ENCODE results near the gene SLC7A9.

DNA sequence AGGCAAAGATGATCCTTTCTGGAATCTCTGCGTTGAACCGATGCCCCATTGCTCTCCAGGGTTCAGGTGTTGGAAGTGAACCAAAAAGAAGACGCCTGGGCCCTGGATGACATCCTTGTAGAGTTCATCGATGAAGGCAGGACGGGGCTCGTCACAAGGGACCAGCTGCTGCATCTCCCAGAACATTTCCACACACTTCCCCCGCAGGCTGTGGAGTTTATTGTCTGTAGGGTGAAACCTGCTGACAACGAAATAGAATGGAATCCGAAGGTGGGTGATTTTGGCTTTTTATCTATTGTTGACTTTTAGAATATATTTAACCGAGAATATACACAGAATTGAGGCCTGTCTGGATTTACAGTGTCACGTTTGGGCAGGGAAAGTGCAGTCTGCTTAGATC, 58.4 kb downstream of the SLC7A9 start:
- TF ChIP-seq, protein P1, sequence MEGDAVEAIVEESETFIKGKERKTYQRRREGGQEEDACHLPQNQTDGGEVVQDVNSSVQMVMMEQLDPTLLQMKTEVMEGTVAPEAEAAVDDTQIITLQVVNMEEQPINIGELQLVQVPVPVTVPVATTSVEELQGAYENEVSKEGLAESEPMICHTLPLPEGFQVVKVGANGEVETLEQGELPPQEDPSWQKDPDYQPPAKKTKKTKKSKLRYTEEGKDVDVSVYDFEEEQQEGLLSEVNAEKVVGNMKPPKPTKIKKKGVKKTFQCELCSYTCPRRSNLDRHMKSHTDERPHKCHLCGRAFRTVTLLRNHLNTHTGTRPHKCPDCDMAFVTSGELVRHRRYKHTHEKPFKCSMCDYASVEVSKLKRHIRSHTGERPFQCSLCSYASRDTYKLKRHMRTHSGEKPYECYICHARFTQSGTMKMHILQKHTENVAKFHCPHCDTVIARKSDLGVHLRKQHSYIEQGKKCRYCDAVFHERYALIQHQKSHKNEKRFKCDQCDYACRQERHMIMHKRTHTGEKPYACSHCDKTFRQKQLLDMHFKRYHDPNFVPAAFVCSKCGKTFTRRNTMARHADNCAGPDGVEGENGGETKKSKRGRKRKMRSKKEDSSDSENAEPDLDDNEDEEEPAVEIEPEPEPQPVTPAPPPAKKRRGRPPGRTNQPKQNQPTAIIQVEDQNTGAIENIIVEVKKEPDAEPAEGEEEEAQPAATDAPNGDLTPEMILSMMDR (IDR thresholded peaks at IDR 0.05), result no peak
- no peak for TF ChIP-seq POLR2AphosphoS5 (IDR thresholded peaks at IDR 0.05)
- TF ChIP-seq POLR2A (IDR thresholded peaks at IDR 0.05), result no peak
- no peak for TF ChIP-seq EP300 (IDR thresholded peaks at IDR 0.05)

Data from gastroesophageal sphincter (tissue), 3 donors.